ENCODE results near the gene KCNJ10. TPM values are rescaled to one million over a fixed set of nuclear protein-coding genes. Genes with fewer than 3 reads are reported as not detected.

KCNJ10 gene
- total RNA-seq, 1 donor from 2014 or later, result 0.27 TPM

DNA sequence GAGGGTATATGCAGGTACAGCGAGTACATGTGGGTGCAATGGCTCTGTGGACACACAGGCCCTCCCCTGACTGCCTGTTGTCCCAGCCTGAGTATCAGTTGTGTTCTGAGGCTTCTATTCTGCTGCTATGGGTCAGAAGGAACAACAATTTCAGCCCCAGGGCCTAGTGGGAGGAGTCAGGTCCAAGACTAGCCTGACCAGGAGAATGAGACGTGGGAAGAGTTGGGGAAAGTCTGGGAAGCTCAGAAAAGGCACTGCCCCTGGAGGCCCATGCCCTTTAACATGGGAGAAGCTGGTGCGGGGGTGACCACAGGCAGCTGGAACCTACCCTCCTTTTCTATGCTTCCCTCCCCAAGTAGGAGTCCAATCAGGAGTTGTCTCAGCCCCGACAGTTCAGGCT lies 20.8 kb upstream of the KCNJ10 start:
- Histone ChIP-seq H3K4me2 (ENCODE audit: low read length) (no peak overlapping the region), H3K4me3 (ENCODE audit: insufficient read depth, low read depth, low read length) (no peak overlapping the region), H3K4me1 (ENCODE audit: insufficient read depth, low read length) (no peaks in the 10 kb centered on the region), H3K9me3 (ENCODE audit: insufficient read depth, low read depth, low read length) (no peaks in the 10 kb centered on the region), H3K27ac (ENCODE audit: low read depth, low read length) (no peak overlapping the region), H2AFZ (ENCODE audit: low read depth, low read length) (no peak overlapping the region), H3K27me3 (ENCODE audit: insufficient read depth, low read length) (no peaks in the 10 kb centered on the region), H3K9ac (ENCODE audit: low read length) (no peak overlapping the region), H4K20me1 (ENCODE audit: insufficient read depth, low read length) (peaks cover 5% of the 10 kb centered on the region), H3K36me3 (ENCODE audit: insufficient read depth, low read length) (no peaks in the 10 kb centered on the region), H3K79me2 (ENCODE audit: insufficient read depth, low read length) (no peaks in the 10 kb centered on the region)
- TF ChIP-seq EZH2 (IDR thresholded peaks at IDR 0.05; ENCODE audit: insufficient read depth, low read length), result no peak
- TF ChIP-seq, protein P1, sequence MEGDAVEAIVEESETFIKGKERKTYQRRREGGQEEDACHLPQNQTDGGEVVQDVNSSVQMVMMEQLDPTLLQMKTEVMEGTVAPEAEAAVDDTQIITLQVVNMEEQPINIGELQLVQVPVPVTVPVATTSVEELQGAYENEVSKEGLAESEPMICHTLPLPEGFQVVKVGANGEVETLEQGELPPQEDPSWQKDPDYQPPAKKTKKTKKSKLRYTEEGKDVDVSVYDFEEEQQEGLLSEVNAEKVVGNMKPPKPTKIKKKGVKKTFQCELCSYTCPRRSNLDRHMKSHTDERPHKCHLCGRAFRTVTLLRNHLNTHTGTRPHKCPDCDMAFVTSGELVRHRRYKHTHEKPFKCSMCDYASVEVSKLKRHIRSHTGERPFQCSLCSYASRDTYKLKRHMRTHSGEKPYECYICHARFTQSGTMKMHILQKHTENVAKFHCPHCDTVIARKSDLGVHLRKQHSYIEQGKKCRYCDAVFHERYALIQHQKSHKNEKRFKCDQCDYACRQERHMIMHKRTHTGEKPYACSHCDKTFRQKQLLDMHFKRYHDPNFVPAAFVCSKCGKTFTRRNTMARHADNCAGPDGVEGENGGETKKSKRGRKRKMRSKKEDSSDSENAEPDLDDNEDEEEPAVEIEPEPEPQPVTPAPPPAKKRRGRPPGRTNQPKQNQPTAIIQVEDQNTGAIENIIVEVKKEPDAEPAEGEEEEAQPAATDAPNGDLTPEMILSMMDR (IDR thresholded peaks at IDR 0.05; ENCODE audit: insufficient read depth, low read depth, low read length), result no peak
- Mint-ChIP-seq H3K27ac (ENCODE audit: unreplicated experiment) (no peak overlapping the region), H3K9me3 (ENCODE audit: unreplicated experiment) (no peaks in the 10 kb centered on the region), H3K4me3 (ENCODE audit: unreplicated experiment) (no peak overlapping the region), H3K4me1 (ENCODE audit: low read depth, unreplicated experiment) (no peaks in the 10 kb centered on the region), H3K36me3 (ENCODE audit: low read depth, unreplicated experiment) (peaks cover 11% of the 10 kb centered on the region), H3K27me3 (ENCODE audit: low read depth, unreplicated experiment) (peaks cover 22% of the 10 kb centered on the region)
- DNase-seq (ENCODE audit: low read depth) (no peak), FAIRE-seq (no peak)

DNA sequence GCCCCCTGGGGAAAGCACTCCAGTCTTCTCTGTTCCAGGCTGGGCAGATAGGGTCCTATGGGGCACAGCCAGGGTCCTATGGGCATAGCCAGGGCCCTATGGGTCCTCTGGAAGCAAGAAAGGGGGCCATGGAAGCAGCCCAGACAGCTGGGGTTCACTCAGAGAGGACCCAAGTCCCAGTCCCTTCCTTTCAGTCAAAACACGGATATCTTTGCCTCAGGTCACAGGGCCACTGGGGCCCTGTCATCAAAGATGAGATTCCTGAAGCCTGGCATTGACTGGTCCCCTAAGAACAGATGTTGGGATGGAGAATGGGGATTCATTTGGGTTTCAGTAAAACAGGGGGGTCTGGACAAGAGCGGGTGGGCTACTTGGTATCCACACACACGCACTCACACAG lies 19.9 kb upstream of the KCNJ10 start:
- Histone ChIP-seq H3K4me3 (ENCODE audit: insufficient read depth, low read depth, low read length) (no peak overlapping the region), H3K79me2 (ENCODE audit: insufficient read depth, low read length) (no peaks in the 10 kb centered on the region), H3K9ac (ENCODE audit: low read length) (no peak overlapping the region), H3K4me1 (ENCODE audit: insufficient read depth, low read length) (no peaks in the 10 kb centered on the region), H3K27me3 (ENCODE audit: insufficient read depth, low read length) (no peaks in the 10 kb centered on the region), H2AFZ (ENCODE audit: low read depth, low read length) (no peak overlapping the region), H3K36me3 (ENCODE audit: insufficient read depth, low read length) (no peaks in the 10 kb centered on the region), H3K4me2 (ENCODE audit: low read length) (no peak overlapping the region), H3K27ac (ENCODE audit: low read depth, low read length) (no peak overlapping the region), H3K9me3 (ENCODE audit: insufficient read depth, low read depth, low read length) (no peaks in the 10 kb centered on the region), H4K20me1 (ENCODE audit: insufficient read depth, low read length) (peaks cover 6% of the 10 kb centered on the region)
- H3K36me3 Mint-ChIP-seq (ENCODE audit: low read depth, unreplicated experiment), result peaks cover 13% of the 10 kb centered on the region
- no peak overlapping the region for H3K27ac Mint-ChIP-seq (ENCODE audit: unreplicated experiment)
- no peak for FAIRE-seq
- TF ChIP-seq EZH2 (IDR thresholded peaks at IDR 0.05; ENCODE audit: insufficient read depth, low read length), result no peak
- TF ChIP-seq, protein P1 (IDR thresholded peaks at IDR 0.05; ENCODE audit: insufficient read depth, low read depth, low read length), result no peak
- H3K4me1 Mint-ChIP-seq (ENCODE audit: low read depth, unreplicated experiment), result no peaks in the 10 kb centered on the region
- peaks cover 31% of the 10 kb centered on the region for H3K27me3 Mint-ChIP-seq (ENCODE audit: low read depth, unreplicated experiment)
- no peaks in the 10 kb centered on the region for H3K9me3 Mint-ChIP-seq (ENCODE audit: unreplicated experiment)
- no peak overlapping the region for H3K4me3 Mint-ChIP-seq (ENCODE audit: unreplicated experiment)
- DNase-seq (ENCODE audit: low read depth), result no peak

DNA sequence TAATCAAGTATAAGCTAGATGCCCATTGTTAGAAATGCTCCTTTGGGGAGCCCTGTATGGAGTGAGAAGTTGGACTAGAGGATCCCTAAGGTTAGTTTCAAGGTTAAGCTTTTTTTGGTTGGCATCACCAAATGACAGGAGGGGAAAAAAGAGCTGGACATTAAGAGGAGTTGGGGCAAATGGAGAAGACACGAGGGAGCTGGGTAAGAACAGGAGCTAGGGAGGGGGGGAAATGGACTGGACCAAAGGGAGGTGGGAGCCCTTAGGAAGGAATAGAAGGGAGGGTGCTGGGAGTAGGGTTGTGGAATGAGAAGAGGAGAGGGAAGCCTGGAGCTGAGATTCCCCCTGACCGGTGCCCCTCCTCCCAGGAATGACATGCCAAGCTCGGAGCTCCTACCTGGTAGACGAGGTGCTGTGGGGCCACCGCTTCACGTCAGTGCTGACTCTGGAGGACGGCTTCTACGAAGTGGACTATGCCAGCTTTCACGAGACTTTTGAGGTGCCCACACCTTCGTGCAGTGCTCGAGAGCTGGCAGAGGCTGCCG lies 17.2 kb upstream of the KCNJ10 start:
- Histone ChIP-seq H3K4me1 (ENCODE audit: insufficient read depth, low read length) (no peaks in the 10 kb centered on the region), H3K79me2 (ENCODE audit: insufficient read depth, low read length) (no peaks in the 10 kb centered on the region), H3K36me3 (ENCODE audit: insufficient read depth, low read length) (no peaks in the 10 kb centered on the region), H3K9ac (ENCODE audit: low read length) (no peak overlapping the region), H3K27me3 (ENCODE audit: insufficient read depth, low read length) (peaks cover 19% of the 10 kb centered on the region), H3K4me2 (ENCODE audit: low read length) (no peak overlapping the region), H2AFZ (ENCODE audit: low read depth, low read length) (no peak overlapping the region), H3K9me3 (ENCODE audit: insufficient read depth, low read depth, low read length) (no peaks in the 10 kb centered on the region), H4K20me1 (ENCODE audit: insufficient read depth, low read length) (peaks cover 6% of the 10 kb centered on the region), H3K4me3 (ENCODE audit: insufficient read depth, low read depth, low read length) (no peak overlapping the region), H3K27ac (ENCODE audit: low read depth, low read length) (no peak overlapping the region)
- Mint-ChIP-seq H3K4me1 (ENCODE audit: low read depth, unreplicated experiment) (no peaks in the 10 kb centered on the region), H3K36me3 (ENCODE audit: low read depth, unreplicated experiment) (peaks cover 13% of the 10 kb centered on the region), H3K27me3 (ENCODE audit: low read depth, unreplicated experiment) (peaks cover 46% of the 10 kb centered on the region), H3K4me3 (ENCODE audit: unreplicated experiment) (no peak overlapping the region), H3K27ac (ENCODE audit: unreplicated experiment) (no peak overlapping the region), H3K9me3 (ENCODE audit: unreplicated experiment) (peaks cover 1% of the 10 kb centered on the region)
- FAIRE-seq (no peak), DNase-seq (ENCODE audit: low read depth) (no peak)
- TF ChIP-seq EZH2 (IDR thresholded peaks at IDR 0.05; ENCODE audit: insufficient read depth, low read length), result no peak
- TF ChIP-seq, protein P1 (IDR thresholded peaks at IDR 0.05; ENCODE audit: insufficient read depth, low read depth, low read length), result no peak

Data from astrocyte (in vitro differentiated cells and primary cell).